SK-N-MC (cell line): ENCODE data around the gene MICA.

ENCODE experiments used
- EZH2 ChIP-seq: fragments of 200-600 bp; sonication (generic); IDR thresholded peaks from one replicate; pipeline ENCODE4 v1.6.1; 2017; ENCODE audit warnings: antibody characterized with exemption
- FOXP2 ChIP-seq: optimal IDR thresholded peaks from 2 replicates; pipeline ENCODE3; 2011; ENCODE audit warnings: mild to moderate bottlenecking, moderate library complexity; ENCODE audit not compliant: insufficient read depth; ENCODE audit errors: extremely low read length, control extremely low read depth

DNA sequence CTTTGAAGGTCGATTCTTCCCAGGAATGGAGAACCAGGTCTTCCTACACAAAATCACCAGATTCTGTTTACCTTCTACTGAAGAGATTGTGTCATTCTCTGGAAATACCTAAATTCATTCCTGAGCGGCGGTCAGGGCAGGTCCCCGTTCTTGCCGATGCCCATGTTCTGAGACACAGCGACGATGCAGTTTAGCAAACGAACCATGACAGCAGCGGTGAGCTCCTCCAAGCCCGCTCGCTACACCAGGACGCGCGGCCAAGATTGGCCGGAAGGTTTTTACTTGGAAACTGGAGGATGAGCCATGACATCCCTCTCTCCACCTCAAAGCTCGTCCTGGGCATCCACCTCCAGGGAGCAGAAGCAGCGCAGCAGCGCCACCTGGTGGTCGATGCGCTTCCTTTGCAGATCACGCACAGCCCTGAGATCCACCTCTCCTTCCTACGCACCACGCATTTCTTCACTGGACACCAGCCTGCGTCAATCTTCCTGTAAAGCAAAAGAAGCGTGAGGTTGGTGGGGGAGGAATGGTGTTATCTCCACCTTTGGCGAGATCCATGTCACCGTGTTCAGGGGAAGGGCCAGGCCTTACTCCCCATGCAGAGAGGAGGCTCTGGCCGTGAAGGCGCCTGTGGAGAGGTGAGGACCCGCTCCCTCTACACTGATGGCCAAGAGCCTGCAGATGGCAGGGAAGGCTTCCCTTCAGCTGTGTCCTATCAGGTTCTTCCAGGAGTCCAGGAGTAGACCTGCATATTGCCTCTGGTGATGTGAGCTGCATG is 36.5 kb upstream of the MICA start:
- TF ChIP-seq FOXP2 (no peak), EZH2 (no peak)
